ENCODE results near the gene RHOB. TPM values are rescaled to one million over a fixed set of nuclear protein-coding genes. Genes with fewer than 3 reads are reported as not detected.
"Not testable (repeated sequence)": the region's sequence is repeated elsewhere in the genome, so short reads cannot be mapped to it uniquely, and the experiment has no call there.

The RHOB gene
- polyA plus RNA-seq, 10 donors = 83.3 to 183 (median 122) TPM

DNA sequence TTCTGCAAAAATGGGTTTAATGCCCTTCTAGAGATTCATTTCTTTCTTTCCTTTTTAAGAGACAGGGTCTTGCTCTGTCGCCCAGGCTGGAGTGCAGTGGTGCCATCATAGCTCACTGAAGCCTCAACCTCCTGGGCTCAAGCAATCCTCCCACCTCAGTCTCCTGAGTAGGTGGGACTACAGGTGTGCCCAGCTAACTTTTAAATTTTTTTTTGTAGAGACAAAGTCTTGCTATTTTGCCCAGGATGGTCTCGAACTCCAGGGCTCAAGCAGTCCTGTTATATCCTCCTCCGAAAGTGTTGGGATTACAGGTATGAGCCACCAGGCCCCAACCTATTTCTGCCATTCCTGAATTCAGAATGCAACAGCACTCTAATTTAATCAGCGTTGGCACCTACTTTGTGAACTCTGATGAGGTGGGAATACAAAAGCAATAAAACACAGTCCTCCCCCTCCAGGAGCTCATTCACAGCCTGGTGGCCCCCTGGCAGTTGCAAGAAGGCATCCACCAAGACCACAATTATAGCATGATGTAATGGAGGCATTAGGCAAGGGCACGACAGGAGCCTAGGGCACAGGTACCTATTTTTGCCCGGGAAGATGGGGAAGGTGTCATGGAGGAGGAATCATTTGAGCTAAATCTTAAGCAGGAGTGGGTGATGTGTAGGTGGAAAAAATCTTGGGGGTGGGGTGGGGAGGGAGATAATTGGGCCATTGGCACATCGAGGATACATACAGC is 5.1 kb downstream of the RHOB start:
- DNase-seq = no peak

DNA sequence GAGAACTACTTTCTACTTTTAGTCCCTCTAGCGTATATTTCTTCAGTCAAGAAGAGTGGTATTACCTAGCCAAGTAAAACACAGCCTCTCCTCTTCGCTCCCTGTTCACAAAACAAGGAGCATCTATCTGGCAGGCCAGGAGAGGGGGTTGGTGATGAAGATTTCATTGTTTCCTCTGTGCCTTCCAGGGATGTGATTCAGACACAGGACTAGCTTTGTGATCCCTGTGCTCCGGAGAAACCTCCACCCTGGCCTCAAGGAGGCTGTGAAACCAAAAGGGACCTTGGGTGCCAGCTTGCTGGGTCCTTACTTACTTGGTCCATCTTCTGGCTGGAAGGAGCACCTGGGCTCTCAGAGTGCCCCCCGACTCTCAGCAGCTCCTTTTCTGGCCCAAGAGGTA is 5.7 kb downstream of the RHOB start:
- no peak for DNase-seq

DNA sequence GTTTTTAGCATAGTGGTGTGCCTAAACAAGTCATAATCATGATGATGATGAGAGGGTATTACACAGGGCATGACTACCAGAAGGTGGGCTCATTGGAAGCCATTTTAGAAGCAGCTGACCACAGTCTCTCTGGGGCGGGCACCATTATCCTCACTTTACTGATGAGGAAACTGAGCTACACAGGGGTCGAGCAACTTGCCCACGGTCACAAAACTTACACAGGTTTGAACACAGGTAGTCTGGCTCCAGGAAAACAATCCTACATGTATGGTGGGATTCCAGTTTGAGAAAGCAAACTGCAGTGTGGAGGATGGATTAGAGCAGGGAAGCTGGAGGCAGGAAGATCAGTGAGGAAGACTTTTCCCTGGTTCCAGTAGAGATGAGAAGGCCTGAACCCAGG is 6.2 kb downstream of the RHOB start:
- no peak for DNase-seq

DNA sequence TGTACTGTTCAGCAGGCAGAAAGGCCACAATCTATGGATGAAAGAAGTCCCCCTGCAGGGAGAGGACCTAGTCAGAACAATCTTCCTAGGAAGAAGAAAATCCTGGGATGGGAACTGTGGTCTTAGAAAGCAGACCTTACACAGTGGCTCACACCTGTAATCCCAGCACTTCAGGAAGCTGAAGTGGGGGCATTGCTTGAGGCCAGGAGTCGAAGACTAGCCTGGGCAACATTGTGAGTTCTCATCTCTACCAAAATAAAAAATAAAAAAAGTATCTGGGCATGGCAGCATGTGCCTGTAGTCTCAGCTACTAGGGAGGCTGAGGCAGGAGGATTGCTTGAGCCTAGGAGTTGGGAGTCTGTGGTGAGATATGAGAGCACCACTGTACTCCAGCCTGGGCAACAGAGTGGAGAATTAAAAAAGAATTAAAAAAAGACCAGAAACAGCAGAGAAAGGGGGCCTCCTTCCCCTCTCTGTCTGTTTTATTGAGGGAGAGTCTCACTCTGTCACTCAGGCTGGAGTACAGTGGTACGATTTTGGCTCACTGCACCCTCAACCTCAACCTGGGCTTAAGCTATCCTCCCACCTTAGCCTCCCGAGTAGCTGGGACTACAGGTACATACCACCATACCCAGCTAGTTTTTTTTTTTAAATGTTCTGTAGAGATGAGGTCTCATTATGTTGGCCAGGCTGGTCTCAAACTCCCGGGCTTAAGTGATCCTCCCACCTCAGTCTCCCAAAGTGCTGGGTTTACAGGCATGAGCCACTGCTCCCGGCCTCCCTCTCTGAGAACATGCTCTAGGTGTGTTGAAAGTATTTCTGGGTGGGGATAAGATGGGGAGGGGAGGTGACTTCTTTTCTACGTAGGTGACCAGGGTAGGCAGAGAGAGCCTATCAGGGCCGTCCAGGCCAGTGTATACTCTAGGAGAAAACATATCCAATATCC is 7.4 kb downstream of the RHOB start:
- DNase-seq = no peak

DNA sequence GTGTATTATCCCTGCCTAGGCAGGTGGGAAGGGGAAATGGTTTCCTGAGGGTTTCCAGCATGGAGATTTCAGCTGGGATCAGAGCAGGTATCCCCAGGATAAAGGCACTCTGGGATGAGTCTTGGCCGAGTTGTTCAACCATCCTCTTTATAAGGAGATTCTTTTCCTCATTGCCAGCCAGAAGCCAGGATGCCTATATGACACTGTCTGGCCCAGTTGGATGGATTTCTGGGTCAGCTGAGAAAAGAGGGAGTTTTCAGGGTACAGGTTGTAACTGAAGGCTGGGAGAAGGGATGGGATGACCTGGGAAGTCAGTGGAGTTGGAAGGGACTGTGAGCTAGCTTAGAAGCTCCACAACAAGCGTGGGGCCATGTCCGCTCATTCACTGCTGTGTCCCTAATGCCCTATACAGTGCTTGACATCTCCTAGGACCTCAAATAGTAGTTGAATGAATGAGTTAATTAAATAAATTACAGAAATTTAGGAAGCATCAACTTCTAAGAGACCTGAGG is 8.3 kb downstream of the RHOB start:
- no peak for DNase-seq

DNA sequence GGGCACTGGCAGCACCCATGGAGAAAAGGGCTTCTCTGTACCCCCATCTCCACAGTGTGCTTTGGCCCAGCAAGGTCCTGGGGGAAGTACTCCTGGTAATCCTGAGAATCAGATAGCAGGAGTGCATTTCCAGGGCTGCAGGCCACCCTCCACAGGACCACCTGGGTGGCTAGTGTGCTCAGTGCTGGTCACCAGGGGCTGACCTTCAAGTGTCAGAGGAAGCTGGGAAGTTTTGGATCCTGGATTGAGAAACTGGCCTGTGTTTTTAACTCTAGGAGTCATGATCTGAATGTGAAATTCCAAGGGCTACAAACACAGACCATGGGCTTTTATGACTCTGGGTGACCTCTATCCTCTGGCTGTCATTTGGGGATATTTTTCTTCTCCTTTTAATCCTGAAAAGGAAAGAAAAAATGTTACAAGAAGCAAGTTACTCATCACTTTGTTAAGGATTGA is 9.3 kb downstream of the RHOB start:
- no peak for DNase-seq

DNA sequence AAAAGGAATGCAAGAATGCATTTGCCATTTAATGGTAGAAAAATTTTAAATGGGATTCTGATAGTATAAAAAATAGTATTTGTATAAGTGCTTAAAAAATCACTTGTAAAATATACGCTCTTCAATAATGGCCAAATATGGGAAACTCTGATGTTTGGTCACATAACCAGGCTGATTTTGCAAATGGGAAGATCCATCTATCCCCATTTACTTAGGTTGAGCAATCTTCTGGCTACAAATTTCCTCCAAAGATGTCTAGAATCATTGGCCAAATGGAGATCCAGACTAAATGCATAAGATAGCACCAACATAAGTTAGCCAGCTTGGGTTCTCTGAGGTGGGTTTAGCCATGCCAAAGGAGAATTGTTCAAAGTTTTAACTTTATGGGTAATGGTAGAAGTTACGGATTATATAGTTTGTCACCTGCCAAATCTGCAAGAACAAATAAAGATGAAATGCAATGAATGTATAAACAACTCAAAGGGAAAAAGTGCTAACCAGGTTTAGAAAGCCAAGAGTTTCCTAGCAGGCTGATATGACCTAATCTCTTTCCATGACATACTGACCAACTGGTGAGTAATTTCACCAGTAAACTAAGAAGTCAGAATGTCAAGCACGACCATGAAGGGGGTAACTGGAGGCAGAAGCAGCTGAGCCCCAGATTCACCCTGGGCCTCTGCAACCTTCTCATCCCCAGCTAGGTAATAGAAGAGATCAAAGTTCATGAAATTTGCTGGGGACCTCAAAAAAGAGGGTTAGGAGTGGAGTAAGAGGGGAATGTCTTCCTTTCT is 10.0 kb downstream of the RHOB start:
- no peak for DNase-seq

DNA sequence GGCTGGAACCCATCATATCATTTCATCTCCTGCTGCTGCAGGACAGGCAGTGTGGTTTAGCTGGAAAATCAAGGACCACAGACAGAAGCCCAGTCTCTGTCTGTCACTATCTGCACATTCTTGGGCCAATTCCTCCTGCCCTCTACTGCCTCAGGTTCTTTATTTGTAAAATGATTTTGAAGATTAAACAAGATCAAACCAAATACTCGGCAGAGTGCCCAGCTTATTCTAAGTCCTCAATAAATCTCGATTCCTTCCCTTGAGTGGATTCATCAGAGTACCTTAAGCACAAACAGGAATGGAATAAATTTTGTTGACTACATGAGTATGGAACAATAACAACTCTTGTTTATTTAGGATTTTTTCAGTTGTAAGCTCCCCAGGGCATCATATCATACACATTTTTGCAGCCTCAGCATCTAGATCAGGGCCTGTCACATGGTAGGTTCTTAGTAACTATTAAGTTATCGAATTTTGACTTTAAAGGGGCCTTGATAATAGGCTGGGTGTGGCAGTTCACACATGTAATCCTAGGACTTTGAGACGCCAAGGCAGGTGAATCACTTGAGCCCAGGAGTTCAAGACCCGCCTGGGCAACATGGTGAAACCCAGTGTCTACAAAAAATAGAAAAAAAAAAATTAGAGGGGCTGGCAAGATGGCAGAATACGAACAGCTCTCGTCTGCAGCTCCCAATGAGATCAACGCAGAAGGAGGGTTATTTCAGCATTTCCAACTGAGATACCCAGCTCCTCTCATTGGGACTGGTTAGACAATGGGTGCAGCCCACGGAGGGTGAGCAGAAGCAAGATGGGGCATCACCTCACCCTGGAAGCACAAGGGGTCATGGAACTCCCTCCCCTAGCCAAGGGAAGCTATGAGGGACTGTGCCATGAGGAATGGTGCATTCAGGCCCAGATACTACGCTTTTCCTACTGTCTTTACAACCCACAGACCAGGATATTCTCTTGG is 11.1 kb downstream of the RHOB start:
- DNase-seq = no peak

DNA sequence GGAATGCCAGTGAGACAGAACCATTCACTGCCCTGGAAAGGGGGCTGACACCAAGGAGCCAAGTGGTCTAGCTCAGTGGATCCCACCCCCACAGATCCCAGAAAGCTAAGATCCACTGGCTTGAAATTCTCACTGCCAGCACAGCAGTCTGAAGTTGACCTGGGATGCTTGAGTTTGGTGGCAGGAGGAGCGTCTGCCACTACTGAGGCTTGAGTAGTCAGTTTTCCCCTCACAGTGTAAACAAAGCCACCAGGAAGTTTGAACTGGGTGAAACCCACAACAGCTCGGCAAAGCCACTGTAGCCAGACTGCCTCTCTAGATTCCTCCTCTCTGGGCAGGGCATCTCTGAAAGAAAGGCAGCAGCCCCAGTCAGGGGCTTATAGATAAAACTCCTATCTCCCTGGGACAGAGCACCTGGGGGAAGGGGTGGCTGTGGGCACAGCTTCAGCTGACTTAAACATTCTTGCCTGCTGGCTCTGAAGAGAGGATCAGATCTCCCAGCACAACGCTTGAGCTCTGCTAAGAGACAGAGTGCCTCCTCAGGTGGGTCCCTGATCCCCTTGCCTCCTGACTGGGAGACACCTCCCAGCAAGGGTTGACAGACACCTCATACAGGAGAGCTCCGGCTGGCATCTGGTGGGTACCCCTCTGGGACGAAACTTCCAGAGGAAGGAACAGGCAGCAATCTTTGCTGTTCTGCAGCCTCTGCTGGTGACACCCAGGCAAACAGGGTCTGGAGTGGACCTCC is 12.0 kb downstream of the RHOB start:
- DNase-seq = not testable (repeated sequence)

DNA sequence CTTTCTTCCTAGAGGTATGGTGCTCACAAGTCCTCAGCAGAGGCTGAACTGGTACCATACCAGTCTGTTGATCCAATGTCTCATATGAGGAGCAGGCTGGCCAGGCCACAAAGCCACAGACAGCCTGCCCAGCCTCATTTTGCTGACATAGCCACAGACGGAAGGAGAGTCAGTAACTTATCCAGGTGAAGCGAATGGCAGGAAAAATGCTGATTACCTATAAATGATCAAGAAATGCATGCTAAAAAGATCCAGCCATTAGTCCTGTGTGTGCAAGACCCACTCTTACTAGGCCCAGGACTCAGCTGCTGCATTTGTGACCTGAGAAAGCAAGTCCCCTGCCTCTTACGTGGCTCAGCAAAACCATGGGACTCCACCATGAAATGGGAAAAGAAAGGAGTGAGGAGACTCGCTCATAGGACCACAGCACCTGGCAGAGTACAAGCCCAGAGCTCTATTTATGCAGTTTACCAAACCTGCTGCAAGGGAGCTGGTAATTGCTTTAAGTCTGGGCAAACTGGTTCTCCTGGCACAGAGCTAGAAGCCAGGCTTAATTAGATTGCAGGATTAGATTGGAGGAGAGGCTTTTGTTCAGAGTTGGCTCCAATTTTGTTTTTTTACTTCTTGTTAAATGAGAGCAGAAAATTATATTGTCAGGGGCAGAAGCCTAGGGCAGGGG is 19.0 kb downstream of the RHOB start:
- no peak for DNase-seq

DNA sequence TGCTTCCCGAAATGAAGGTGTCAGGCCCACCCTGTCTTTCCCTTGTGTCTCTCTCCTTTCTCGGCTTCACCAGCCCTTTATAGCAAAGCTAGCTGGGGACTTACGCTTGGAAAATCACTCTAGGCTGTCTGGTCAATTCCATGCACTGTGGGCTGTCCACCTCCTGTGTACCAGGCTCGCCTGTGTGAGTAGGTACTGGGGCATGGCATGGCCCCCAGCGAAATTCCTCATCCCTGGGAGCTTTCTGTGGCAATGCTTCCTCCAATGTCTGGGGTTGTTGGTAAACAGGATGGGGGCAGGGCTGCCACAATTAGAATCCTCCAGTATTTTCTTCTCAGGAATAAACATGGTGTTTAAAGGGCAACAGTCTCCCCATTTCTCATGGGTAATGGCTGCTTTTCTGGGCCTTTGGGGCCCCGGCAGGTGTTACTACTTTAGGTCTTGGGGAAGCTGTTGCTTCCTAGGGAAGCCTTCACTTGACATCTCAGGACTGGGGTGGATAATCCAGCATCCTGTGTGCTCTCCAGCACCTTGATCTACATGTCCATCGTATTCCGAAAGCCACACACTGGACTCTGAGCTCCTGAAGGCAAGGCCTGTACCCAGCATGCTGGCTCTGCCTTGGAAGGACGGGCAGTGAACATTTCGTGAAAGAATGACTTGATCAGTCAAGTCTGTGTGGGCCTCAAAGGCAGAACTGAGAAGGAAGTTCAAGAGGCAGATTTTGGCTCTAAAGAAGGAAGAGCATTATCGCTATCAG is 21.1 kb downstream of the RHOB start:
- no peak for DNase-seq

DNA sequence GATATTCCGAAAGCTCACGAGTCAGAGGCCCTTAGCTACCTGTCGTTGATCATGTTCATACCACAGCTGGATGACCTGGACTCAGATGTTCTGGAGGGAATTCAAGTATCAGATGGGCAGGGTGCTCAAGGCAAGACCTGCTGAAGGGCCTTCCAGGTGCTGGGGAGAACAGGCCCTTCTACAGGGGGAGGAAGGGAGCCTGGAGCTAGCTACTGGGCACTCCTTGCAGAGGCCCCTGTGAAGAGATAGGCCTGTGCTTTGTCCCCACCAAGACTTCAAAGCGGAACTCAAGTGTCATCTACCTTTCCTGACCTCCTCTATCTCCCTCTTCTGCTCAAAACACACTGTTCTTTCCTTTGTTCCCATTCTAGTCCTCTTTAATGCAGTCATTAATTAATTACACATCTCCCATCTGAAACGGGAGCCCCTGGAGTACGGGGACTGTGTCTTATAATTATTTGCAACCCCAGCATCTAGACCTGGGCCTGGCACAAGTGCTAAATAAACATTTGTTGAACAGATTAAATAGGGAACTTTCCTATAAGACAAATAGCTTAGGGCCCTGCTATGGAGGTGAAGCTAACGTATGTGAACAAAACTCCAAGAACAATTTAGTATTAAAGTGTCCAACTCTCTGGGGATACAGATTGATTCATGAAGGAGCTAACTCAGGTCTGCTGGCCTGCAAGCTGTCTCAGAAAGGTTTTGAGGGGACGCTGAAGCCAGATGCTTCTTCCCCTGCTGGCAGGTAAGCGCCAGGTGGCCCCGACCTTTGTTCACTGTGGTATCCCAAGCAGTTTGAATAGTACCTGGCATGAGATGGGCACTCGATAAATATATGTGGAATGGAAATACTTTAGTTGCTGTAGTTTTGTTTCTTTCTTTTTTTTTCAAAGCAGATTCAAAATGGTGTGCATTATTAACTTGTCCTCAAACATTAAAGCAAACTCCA is 22.0 kb downstream of the RHOB start:
- no peak for DNase-seq

DNA sequence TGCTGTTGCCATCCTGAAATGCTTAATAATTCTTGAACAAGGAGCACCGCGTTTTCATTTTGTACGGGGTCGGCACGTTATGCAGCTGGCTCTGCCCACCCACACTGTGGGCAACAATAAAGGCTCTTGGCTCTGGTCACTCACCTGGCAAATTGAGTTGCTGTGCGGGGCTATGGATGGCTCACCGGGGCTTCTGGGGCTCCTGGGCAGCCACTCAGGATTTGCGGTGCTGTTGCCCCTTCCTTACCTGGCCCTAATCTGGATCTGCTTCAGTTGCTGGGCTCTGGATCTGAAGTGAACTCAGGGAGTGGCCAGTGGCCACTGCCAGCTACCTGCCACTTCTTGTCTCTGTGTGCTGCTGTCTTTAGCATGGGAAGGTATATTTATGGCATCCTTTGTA is 22.7 kb downstream of the RHOB start:
- DNase-seq = no peak

DNA sequence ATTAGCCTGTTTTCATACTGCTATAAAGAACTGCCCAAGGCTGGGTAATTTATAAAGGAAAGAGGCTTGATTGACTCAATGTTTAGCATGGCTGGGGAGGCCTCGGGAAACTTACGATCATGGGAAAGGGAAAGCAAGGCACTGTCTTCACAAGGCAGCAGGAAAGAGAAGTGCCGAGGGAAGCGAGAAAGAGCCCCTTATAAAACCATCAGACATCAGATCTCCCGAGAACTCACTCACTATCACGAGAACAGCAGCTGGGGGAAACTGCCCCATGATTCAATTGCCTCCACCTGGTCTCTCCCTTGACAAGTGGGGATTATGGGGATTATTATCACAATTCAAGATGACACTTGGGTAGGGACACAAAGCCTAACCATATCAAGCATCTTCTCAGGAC is 23.3 kb downstream of the RHOB start:
- DNase-seq = no peak

DNA sequence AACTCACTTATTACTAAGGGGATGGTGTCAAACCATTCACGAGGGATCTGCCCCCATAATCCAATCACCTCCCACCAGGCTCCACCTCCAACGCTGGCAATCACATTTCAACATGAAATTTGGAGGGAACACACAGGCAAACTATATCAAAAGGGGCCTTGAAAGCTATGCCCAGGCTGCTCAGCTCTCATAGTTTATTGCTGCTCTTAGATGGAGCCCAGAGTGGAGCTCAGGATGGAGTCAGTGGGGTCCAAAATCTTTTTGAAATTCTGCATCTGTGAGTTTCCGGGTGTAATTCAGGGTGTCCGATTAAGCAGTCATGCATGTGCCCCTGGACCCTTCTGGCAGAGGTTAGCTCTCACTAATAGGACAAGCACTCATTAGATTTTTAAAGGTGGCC is 24.3 kb downstream of the RHOB start:
- no peak for DNase-seq

DNA sequence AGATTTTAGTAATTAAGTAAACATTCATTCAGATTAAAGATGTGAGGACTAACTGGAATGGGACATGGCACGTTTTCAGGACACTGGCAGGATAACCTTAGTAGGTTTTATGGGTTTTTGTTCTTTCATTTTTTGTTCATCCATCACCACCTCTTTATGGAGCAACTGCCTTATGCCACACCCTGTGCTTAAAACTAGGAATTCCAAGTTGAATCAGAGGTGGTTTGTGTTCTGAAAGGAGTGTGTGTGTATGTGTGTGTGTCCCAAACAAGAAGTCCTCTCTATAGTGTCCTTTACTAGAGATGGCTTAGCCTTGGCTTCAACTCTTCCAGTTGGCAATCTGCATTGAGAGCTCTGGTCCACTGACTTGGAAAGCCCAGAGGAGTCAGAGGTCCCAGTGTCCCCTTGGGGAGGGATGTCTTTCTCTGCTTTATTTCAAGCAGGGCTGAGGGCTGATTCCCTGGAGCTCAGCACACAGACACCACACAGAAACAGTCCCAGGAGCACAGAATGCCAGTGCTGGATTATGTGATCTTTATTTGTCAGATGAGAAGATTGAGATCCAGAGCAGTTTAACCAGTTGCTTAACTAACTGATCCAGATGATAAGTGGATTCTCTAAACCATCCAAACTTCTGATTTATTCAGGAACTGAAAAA is 25.2 kb downstream of the RHOB start:
- DNase-seq = no peak

DNA sequence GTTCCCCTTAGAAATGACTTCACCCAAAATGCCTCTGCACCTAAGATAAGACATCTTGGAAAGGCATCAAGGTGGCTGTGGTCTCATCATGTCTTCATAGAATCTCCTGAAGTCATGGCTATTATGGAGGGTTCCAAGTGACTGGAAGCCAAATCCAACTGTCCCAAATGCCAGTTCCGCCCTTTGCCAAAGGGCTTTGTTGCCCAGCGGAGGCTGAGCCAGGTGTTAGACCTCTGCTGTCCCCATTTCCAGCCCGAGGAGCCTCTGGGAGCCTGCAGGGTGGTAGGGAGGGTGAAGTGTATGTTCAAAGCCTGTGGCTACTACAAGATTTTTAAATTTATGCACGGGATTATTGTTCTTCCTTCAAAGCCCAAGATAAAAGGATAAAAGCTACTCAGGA is 25.7 kb downstream of the RHOB start:
- no peak for DNase-seq

Measured in muscle of back (tissue), 11 donors.